GM21786 (cell line): ENCODE results near the gene ZMIZ1.
"Not testable (repeated sequence)": the region's sequence is repeated elsewhere in the genome, so short reads cannot be mapped to it uniquely, and the experiment has no call there.

Source experiments
- ATAC-seq: cut with Tn5 transposase; IDR thresholded peaks from one replicate; pipeline ENCODE4 v1.9.1; 2021; ENCODE audit not compliant: unreplicated experiment

The ZMIZ1 gene

GRCh38 chr10:79335094-79335469 is 266.3 kb downstream of the ZMIZ1 start:
- no peak for ATAC-seq

DNA sequence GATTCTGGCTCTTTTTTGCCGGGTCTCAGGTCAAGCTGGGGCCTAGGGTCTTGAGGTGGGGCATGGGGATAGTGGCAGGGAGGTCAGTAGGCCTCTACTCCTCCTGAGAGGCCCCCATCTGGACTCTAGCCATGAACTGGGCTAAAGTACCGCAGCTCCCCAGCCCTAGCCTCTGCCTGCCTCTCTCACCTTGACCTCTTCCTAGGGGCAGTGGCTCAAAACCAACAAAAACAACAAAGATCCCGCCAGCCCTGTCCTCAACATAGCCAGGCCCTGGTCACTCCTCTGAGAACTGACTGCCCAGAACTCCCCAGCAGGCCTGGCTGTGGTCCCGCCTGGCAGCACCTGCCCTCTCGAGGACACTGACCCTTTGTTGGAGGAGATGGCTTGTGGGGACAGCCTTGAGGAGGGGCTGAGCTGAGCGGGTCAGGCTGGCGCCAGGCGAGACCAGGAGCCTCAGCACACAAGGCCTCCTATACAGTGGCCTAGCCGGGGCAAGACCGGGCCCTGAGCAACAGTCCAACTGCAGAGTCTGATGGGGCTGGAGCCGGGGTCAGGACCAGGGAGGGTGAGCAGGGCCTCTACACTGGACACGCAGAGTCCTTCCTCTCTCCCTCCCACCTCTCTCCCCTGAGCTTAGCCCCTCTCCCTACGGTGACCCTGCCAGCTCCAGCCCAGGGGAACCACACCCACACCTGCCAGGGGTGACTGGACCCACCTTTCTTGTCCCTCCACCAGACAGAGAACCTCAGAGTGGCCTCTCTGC is 266.9 kb downstream of the ZMIZ1 start:
- ATAC-seq, result no peak

GRCh38 chr10:79336276-79336675 is 267.5 kb downstream of the ZMIZ1 start:
- ATAC-seq, result no peak

GRCh38 chr10:79336739-79337138 is 268.0 kb downstream of the ZMIZ1 start:
- ATAC-seq, result no peak

GRCh38 chr10:79337783-79338469 is 269.2 kb downstream of the ZMIZ1 start:
- not testable (repeated sequence) for ATAC-seq

GRCh38 chr10:79339266-79339665 is 270.5 kb downstream of the ZMIZ1 start:
- ATAC-seq, result no peak

DNA sequence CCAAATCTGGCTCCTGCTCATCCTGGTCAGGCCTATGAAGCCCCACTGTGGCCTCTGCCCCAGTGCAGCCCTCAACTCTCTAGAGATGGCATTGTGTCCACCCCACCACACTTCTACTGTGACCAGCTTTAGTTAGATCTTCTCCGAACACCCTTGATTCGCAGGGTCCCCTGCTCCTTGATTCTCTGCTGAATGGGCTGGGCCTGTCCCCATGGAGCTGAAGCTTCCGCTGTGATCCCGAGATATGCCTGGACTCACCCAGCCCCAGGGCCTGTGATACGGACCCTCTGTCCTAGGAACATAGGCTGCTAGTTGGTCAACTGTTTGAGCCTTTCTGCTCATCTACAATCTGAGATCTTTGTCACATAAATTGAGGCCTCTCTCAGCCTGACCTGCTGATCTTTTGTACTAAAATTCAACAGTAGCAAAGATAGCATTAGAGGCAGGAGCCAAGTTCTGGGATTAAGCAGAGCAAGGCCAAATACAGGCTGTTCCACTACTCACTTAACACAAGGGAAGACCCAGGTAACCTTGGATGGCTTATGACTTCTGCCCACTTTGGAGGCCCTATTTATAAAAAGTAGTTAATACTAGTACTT is 272.0 kb downstream of the ZMIZ1 start:
- no peak for ATAC-seq

DNA sequence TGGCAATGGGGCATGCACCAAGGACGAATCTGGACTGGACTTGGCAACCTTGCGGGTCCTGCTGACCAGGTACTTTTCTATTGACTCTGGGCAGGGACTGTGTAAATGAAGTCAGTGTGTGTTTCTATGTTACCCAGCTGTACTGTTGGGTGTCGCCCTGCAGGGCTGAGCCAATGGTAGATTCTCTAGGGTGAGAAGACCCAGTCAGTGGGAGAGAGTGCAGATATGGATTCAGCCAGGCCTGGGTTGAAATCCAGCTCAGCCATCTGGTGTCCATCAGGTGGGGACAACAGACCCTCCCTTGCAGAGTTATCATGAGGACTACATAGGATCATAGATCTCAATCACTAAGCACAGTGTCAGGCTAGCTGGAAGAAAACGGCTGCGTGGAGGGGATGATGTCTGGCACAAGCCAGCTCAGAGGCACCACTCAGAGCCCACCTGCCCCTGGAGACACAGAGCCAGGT is 273.6 kb downstream of the ZMIZ1 start:
- ATAC-seq, result no peak

- no peak for ATAC-seq
These were observed 274.2 kb downstream of the ZMIZ1 start for GRCh38 chr10:79342811-79343561.

DNA sequence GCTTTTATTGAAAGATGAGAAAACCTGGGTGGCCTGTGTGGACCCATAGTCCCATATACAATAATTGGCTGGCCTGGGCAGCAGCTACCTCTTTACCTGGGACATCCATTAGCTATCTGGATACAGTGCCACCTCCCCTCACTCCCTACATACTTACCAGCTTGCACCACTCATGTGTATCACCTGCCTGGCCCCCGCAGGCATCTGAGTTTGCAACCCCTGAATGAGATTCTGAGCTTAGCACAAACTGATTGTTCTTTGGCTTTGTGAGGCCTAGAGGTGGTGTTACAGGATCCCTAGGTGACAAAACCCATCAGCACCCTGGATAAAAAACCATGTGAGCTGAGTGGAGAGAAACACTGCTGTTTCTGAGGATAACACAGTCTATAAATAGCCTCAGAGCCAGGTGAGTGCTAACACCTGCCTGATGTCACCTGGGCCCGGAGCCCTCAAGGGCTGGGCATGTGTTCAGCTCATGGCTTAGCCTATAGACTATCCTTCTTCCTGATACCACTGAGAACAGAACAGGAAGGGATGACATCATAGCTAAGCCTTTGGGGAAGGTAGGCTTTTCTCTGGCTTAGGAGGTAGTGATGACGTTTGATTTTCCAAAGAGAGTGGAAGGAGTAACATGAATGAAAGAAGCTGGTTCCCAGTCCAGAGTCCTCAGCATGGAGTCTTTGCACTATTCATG is 275.9 kb downstream of the ZMIZ1 start:
- no peak for ATAC-seq

DNA sequence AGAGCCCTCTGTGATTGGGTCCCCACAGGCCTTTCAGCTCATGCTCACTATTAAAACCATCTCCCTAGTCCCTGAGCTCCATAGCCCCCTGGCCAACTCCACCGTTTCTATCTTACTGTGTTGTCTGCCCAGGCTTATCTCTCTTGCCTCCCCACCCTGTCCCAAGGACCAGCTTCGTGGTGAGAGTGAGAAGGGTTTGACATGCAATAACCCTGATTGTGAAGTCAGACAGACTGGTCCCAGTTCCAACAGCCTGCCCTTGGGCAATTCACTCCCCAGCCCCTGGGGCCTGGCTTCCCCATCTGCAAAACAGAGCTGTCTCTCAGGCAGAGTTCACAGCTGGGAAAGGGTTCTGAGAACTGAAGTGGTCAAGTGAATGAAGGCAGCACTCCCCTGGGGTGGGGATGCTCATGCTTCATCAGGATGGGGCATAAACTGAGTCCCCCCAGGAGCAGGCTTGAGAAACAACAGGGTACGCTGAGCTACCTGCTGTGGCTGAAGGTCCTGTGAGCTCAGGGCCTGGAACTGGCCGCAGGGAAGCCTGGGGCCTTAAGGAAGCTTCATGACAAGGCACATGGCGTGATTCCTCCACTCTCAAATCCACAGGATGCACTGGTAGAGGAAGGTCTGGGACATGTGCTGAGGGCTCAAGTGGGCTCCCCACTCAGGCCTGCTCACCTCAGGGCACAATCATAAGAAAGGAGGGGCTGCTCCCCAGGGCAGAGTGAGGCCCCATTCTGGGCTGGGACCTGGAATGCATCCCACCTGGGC is 276.7 kb downstream of the ZMIZ1 start:
- ATAC-seq, result no peak

DNA sequence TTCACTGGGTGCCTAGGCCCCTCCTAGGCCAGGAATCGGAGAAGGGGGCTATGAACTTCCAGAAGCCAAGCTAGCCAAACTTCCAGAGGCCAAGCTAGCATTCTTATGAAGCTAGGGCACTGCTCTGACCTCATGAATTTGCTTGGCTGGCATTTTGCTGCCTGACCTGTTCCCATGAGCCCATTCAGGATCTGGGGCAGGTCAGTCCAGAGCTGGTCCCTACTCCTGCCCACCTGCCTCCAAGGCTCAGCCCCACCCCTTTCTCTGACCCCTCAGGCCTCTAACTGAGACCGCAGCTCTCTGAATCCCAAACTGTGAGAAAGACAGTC is 277.2 kb downstream of the ZMIZ1 start:
- ATAC-seq, result no peak

DNA sequence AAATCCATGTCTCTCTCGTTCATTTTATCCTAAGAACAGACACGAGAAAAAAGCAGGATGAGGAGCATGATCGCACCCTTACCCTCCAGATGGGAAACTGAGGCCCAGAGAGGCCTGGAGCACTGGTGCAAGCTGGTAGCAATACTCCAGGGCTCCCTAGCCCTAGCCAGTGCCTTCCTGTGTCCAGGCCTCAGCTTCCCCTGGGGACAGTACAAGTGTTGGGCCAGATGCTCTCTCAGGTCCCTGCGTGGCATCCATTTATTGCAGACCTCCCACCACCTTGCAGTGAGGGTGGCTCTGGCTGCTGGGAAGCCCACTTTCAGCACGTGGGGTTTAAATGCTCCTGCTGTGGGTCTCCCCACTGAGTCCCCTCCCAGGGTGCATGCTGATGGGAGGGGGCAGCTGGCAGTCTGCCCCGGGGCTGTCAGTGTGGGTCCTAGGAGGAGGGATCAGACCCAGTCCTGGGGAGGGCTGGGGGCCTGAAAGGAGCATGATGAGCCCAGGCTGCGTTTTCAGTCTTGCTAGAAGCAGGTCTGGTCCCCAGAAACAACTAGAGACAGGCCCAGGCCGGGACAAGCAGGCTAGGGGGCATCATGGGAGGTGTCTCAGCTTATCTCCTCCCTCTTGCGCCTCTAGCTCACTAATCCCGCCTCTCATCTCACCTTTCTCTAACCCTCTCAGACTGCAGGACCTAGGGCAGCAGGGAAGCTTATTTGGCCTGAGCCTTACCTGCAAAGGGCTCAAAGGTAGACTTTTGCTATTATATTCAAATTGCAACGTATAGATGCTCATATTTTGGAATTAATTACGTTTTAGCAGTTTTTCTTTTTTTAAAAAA is 277.8 kb downstream of the ZMIZ1 start:
- ATAC-seq, result no peak

- peak; percentile 75 for ATAC-seq
These were observed 278.6 kb downstream of the ZMIZ1 start, which contains the start of gene PPIF for GRCh38 chr10:79347226-79347893. Gene PPIF, plus strand, starts transcription at chr10:79347469. Its CDS starts 80 bp downstream, at chr10:79347549.

- peak; percentile 69 for ATAC-seq
These were observed 279.3 kb downstream of the ZMIZ1 start for GRCh38 chr10:79347894-79348639.

DNA sequence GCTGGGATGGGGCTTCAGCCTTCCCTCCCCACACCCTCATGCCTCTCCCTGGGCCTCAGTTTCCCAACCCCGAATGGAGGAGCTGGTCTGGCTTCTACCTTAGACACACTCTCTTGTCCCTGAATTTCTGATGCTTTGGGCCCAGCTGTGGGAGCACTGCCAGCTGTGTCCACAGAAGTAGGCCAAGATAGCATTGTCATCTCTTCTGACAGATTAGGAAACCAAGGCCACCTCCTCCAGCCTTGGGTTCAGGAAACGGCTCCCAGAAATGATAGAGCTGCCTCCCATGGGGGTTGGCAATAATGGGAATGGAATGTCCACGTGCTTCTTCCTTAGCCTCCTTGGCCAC is 279.8 kb downstream of the ZMIZ1 start:
- no peak for ATAC-seq

GRCh38 chr10:79349072-79349491 is 280.3 kb downstream of the ZMIZ1 start:
- no peak for ATAC-seq
